HG03457 (cell line): ENCODE measurements around the gene MACIR.

Experiments used
- ATAC-seq: cut with Tn5 transposase; IDR thresholded peaks from one replicate; pipeline ENCODE4 v1.9.1; 2021; ENCODE audit warnings: moderate number of reproducible peaks; ENCODE audit not compliant: unreplicated experiment

MACIR gene

GRCh38 chr5:103289024-103289423 is 30.5 kb downstream of the MACIR start:
- no peak for ATAC-seq

DNA sequence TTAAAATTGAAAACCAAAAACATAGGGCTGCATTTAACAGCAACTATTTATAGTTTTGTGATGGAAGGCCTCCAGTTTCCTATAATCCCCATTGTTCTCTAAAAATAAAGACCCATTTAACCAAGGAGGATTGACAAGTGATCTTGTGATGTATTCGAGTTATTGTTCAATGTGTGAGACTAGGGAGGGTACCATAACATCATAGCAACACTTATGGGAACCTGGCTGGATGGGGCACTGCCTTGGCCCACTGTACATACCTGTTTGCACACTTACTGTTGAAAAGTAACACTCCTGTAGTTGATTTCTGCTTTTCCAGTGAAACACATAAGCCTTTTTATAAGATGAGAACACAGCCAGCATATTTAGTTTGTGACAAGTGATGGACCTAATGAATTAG is 32.3 kb downstream of the MACIR start:
- ATAC-seq: no peak

GRCh38 chr5:103291606-103292005 is 33.0 kb downstream of the MACIR start:
- ATAC-seq: no peak

DNA sequence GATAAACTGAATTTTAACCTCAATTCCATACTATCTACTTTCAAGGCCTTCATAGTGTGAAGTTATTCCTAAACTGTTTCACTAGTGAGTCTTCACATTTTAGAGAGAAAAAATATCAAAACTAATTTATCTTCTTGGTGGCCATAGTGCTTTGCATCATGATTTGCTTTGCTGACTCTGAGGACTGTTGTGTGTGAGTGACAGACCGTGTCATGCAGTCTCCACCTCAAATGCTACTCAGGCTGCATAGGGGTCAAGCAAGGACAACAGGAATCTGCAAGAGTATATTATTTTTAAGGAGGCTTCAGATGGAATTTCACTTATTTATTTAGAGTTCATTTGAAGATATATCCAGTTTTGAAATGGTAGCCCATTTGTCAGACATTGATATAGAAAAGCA is 34.5 kb downstream of the MACIR start:
- no peak for ATAC-seq

- no peak for ATAC-seq
These were observed 35.2 kb downstream of the MACIR start for GRCh38 chr5:103293719-103294118.

GRCh38 chr5:103294906-103295305 is 36.3 kb downstream of the MACIR start:
- ATAC-seq: no peak

DNA sequence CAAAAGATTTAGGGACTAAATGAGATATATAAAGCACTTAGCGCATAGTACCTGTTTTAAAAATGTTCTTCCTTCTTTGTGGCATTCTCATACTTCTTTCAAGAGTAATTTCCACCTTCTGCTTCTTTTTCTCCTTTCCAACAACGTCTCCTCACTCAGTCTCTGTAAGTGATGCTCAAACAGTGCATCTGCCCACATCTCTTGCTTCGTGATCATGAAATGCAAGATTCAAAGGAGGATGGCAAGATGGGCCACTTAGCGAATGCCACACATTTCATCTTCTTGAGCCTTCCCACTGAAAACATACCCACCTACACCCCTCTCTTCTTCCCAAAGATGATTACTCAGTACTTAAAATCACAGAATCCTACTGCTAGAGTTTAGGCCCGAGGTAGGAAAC is 36.9 kb downstream of the MACIR start:
- ATAC-seq: no peak

DNA sequence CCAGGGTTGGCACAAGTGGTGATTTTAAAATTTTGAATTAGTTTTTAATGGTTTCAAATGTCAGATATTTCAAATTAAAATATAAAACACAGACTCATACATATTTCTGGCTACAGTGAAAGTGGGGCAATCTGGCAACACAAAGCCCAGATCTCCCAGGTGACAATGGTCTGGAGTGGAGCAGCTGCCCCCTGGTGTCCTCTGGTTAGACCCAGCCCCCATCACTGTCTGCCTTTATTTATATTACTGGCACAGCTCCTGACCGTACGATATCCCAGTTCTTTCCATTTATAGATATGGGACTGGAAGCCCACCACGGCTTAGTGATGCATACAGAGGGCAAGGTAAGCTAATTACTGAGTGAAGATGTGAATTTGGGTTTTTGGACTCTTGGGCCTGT is 37.3 kb downstream of the MACIR start:
- no peak for ATAC-seq

DNA sequence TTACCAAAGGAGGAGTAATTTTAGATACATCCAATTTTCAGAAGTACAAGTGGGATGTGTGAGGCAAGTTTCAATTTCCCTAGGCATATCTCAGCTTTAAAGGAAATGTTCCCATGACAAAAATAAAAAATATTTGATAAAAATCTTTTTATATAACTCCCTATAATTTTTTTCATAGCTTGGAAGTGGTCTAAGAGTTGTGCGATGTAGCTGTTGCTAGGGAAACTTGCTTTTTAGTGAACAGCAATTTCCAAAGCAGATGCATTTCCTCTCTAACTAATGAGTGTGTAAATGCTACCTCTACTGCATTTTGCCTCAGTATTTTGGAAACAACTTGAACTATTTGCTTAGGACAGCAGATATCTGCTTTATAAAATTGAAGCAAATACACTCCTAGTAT is 39.6 kb downstream of the MACIR start:
- ATAC-seq: no peak

GRCh38 chr5:103298607-103299188 is 40.1 kb downstream of the MACIR start:
- no peak for ATAC-seq

GRCh38 chr5:103305809-103306208 is 47.2 kb downstream of the MACIR start:
- no peak for ATAC-seq

DNA sequence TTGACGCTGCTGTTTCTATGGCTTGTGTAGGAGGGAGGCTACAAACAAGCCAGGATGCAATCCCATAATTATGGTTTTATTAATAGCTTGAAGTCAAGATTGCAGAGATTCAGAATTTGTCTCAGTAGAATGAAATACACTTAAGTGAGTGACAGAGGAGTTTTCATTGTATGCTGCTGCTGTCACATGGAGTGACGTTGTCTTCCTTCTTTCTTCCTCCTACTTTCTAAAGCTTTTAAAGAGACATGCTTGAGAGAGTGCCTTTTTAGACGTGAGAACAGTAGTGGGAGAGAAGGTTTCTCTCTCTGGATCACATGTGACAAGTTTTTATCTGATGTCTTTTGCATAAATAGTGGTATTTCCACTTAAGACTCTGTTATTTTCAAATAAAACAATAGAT is 48.9 kb downstream of the MACIR start:
- ATAC-seq: no peak

DNA sequence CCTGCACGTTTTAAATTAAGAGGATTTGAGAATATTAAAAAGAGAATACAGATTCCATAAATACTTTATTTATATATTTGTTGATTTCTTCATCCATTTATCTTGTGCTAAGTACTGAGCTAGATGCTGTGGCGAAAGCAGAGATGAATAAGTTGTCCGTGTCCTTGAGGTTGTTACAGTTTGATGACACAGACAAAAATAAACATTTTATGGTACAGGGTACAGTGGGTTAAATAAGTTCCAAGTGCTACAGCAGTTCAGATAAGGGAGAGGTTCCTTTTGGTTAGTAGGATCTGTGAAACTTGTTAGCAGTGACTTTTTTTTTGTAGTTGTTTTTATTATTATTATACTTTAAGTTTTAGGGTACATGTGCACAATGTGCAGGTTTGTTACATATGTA is 50.2 kb downstream of the MACIR start:
- ATAC-seq: no peak

DNA sequence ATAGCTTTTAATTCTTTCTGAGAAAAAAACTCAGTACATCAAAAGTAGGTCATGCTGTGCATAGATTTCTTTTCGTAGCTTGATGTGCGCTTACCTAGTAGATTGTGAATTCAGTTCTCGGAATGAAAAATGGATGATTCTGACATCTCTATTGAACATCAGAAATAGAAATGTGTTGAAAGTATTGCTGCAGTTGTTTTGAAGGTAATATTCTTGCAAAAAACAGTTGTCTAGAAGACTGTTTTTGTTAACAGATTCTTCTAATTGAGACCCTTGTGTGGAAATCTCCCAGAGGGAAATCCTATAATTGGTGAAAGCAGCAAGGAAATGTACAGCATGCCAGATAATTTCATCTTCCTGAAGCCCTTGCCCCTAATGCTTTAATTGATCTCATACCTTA is 54.5 kb downstream of the MACIR start:
- ATAC-seq: no peak

DNA sequence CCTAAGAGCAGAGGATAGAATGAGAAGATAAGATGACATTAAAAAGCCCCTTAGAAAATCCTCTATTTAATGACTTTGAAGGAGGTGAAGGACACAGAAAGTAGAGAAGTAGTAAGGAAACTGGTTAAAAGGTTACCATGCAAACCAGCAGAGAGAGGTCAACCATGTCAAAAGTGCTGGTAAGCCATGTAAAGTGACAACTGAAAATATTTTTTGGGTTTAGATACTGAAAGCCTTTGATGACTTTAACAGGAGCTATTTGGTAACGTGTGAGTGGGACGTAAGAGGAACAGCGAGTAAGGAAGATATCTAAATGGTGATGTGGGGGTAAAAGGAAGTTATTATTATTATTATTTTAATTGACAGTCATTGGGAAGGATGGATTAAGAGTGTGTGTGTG is 56.9 kb downstream of the MACIR start:
- ATAC-seq: no peak

DNA sequence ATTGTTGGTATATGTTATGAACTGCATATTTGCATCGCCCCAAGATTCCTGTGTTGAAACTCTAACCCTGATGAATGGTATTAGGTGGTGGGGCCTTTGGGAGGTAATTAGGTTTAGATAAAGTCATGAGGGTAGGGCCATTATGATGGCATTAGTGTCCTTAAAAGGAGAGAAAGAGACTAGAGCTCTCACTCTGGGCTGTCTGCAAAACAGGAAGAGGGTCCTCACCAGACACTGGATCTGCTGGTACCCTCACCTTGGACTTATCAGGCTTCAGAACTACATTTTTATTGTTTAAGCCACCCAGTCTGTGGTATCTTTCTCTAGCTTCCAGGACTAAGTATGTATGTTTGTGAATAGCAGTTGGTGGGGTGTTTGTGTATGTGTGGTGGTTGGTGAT is 68.9 kb downstream of the MACIR start:
- no peak for ATAC-seq

GRCh38 chr5:103327893-103328292 is 69.3 kb downstream of the MACIR start:
- no peak for ATAC-seq
